CD14-positive monocyte (primary cell): ENCODE measurements around the gene MACROD2. TPM values are rescaled to one million over a fixed set of nuclear protein-coding genes. Genes with fewer than 3 reads are reported as not detected.

ENCODE experiments used
- DNase-seq, 3 donors: peaks; one replicate each; pipeline ENCODE4 v3.0.0-alpha.2; 2011 to 2022
- H2AFZ ChIP-seq: 2 replicates; pipeline ENCODE4 v1.6.0; 2012; ENCODE audit warnings: mild to moderate bottlenecking, low read depth, low read length, inconsistent platforms; ENCODE audit not compliant: insufficient read depth, poor library complexity, severe bottlenecking
- H3K27ac ChIP-seq, 2 donors: 1 replicate in 1 of 2; 2 replicates in 1 of 2; pipeline ENCODE4 v1.5.1; 2012 to 2013; ENCODE audit warnings: low read length in 2 of 2, control low read depth in 1 of 2, inconsistent platforms in 1 of 2, low read depth in 1 of 2, mild to moderate bottlenecking in 1 of 2
- H3K27me3 ChIP-seq, 2 donors: one replicate each; pipeline versions ENCODE4 v1.6.0 to v1.6.1; 2011 to 2013; ENCODE audit warnings: low read length in 2 of 2; ENCODE audit not compliant: control insufficient read depth in 2 of 2, insufficient read depth in 2 of 2
- H3K36me3 ChIP-seq, 2 donors: replicated peaks in 1 of 2; 1 replicate in 1 of 2; 2 replicates in 1 of 2; pipeline versions ENCODE4 v1.5.1 to v1.6.1; 2012 to 2013; ENCODE audit warnings: low read length in 2 of 2, control low read depth in 1 of 2, inconsistent platforms in 1 of 2, mild to moderate bottlenecking in 1 of 2; ENCODE audit not compliant: insufficient read depth in 2 of 2, control insufficient read depth in 1 of 2
- H3K4me1 ChIP-seq, 2 donors: 1 replicate in 1 of 2; 2 replicates in 1 of 2; pipeline versions ENCODE4 v1.5.1 to v1.6.1; 2012 to 2013; ENCODE audit warnings: low read length in 2 of 2, control low read depth in 1 of 2, inconsistent platforms in 1 of 2, mild to moderate bottlenecking in 1 of 2, moderate library complexity in 1 of 2; ENCODE audit not compliant: insufficient read depth in 2 of 2, control insufficient read depth in 1 of 2
- H3K4me2 ChIP-seq: replicated peaks from 2 replicates; pipeline ENCODE3; 2012; ENCODE audit warnings: low read length, moderate library complexity, mild to moderate bottlenecking; ENCODE audit not compliant: poor library complexity, severe bottlenecking; ENCODE audit errors: extremely low read depth
- H3K4me3 ChIP-seq, 3 experiments: fragments of 200-600 bp in 1 of 3; sonication (generic) in 1 of 3; replicated peaks in 1 of 3; 1 replicate in 2 of 3; 2 replicates in 1 of 3; pipeline ENCODE4 v1.5.1; 2011 to 2013; ENCODE audit warnings: low read length in 3 of 3, mild to moderate bottlenecking in 3 of 3, control low read depth in 2 of 3, low read depth in 2 of 3, inconsistent platforms in 1 of 3, moderate library complexity in 1 of 3
- H3K79me2 ChIP-seq: 2 replicates; pipeline ENCODE4 v1.6.0; 2012; ENCODE audit warnings: mild to moderate bottlenecking, control low read depth, inconsistent platforms, low read length, moderate library complexity; ENCODE audit not compliant: insufficient read depth
- H3K9ac ChIP-seq: 2 replicates; pipeline ENCODE4 v1.6.0; 2017; ENCODE audit warnings: low read length, mild to moderate bottlenecking; ENCODE audit not compliant: insufficient read depth, poor library complexity, severe bottlenecking
- H3K9me3 ChIP-seq, 2 donors: replicated peaks in 1 of 2; 1 replicate in 1 of 2; 2 replicates in 1 of 2; pipeline versions ENCODE4 v1.5.1 to v1.6.1; 2012 to 2013; ENCODE audit warnings: low read length in 2 of 2, control low read depth in 1 of 2; ENCODE audit not compliant: control insufficient read depth in 1 of 2, insufficient read depth in 1 of 2
- H4K20me1 ChIP-seq: 2 replicates; pipeline ENCODE4 v1.6.0; 2012; ENCODE audit warnings: mild to moderate bottlenecking, low read length, control low read depth, moderate library complexity; ENCODE audit not compliant: insufficient read depth
- H3K27ac Mint-ChIP-seq, 7 donors: one replicate each; pipeline ENCODE4 v1.8.0; 2020; ENCODE audit warnings: mild to moderate bottlenecking in 7 of 7, mixed read lengths in 7 of 7, moderate library complexity in 6 of 7, inconsistent platforms in 2 of 7
- H3K27me3 Mint-ChIP-seq, 3 donors: one replicate each; pipeline ENCODE4 v1.8.0; 2021 to 2022; ENCODE audit warnings: low read depth in 3 of 3, mild to moderate bottlenecking in 3 of 3, mixed read lengths in 3 of 3, moderate library complexity in 3 of 3, inconsistent platforms in 1 of 3
- H3K36me3 Mint-ChIP-seq, 2 donors: one replicate each; pipeline ENCODE4 v1.8.0; 2020; ENCODE audit warnings: mixed read lengths in 2 of 2, inconsistent platforms in 1 of 2, mild to moderate bottlenecking in 1 of 2
- H3K4me1 Mint-ChIP-seq: one replicate; pipeline ENCODE4 v1.8.0; 2020; ENCODE audit warnings: mild to moderate bottlenecking, mixed read lengths
- H3K4me3 Mint-ChIP-seq, 2 donors: one replicate each; pipeline ENCODE4 v1.8.0; 2020; ENCODE audit warnings: mild to moderate bottlenecking in 2 of 2, mixed read lengths in 2 of 2, moderate library complexity in 1 of 2
- H3K9me3 Mint-ChIP-seq, 7 donors: one replicate each; pipeline ENCODE4 v1.8.0; 2020 to 2022; ENCODE audit warnings: mixed read lengths in 7 of 7, mild to moderate bottlenecking in 6 of 7, moderate library complexity in 6 of 7, inconsistent platforms in 2 of 7
- CTCF ChIP-seq: fragments of 200-600 bp; IDR thresholded peaks from one replicate; pipeline ENCODE4 v1.8.0; 2022; ENCODE audit warnings: antibody characterized with exemption, mild to moderate bottlenecking
- WGBS: methylation state at CpG from one replicate; pipeline ENCODE4 v1.1.5; 2013; ENCODE audit warnings: missing lambda C conversion rate; ENCODE audit not compliant: insufficient coverage; 5-methylcytosine and 5-hydroxymethylcytosine counted together
- intact Hi-C, 2 donors: fragments of 100-400 bp; cut with micrococcal nuclease; formaldehyde crosslinking; loops; one replicate each; pipeline versions ENCODE4 v1.15.0 to v1.15.1; 2023
- polyA plus RNA-seq, 3 donors: library from polyadenylated mRNA; depleted of rRNA in 1 of 3; unstranded in 2 of 3; stranded (reverse) in 1 of 3; fragments of 300-500 nt in 2 of 3; fragments of >200 nt in 1 of 3; fragmentation: Illumina TruSeq in 2 of 3; gene quantifications; 1 replicate in 2 of 3; 2 replicates in 1 of 3; pipeline ENCODE4 v1.2.3, GENCODE V29; 2012 to 2021

Gene MACROD2
- polyA plus RNA-seq, 3 donors = 0.23 TPM; not detected in 2

DNA sequence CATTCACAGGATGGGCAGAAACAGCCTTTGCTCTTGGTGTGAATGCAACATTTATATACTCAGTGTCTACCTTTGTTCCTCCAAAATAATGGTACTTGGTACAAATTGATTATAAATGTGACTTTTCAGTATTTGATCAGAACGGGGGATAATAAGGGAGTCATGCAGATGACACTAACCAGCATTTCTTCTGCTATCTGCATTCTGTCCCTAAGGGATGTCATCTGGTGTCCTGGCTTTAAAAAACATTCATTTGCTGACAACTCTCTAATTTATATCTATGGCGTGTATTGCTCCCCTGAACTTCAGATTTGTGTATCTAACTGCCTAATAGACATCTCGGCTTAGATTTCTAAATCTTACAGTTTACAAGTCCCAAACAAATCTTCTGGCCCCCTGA lies 418.5 kb downstream of the MACROD2 start:
- H3K27ac ChIP-seq = no peak overlapping the region
- intact Hi-C loops = no loop called here
- Mint-ChIP-seq H3K4me3 (no peak overlapping the region), H3K4me1 (no peaks in the 10 kb centered on the region), H3K27ac (no peak overlapping the region), H3K36me3 (no peaks in the 10 kb centered on the region), H3K9me3 (peaks cover 0 to 8% (median 5%) of the 10 kb centered on the region in 7 donors), H3K27me3 (no peaks in the 10 kb centered on the region)
- WGBS = 85% methylated on average over 2 of the region's 3 CpGs
- no peak overlapping the region for H3K9ac ChIP-seq
- no peak overlapping the region for H2AFZ ChIP-seq
- H3K4me3 ChIP-seq = no peak overlapping the region
- no peaks in the 10 kb centered on the region for H3K27me3 ChIP-seq
- no peak for TF ChIP-seq CTCF
- no peak overlapping the region for H3K4me2 ChIP-seq
- no peak for DNase-seq
- H3K4me1 ChIP-seq = no peaks in the 10 kb centered on the region
- H3K79me2 ChIP-seq = no peaks in the 10 kb centered on the region
- no peaks in the 10 kb centered on the region for H4K20me1 ChIP-seq
- peaks cover 0 to 11% of the 10 kb centered on the region in 2 donors for H3K9me3 ChIP-seq
- H3K36me3 ChIP-seq = no peaks in the 10 kb centered on the region

- Histone ChIP-seq H2AFZ (no peak overlapping the region), H3K27me3 (no peaks in the 10 kb centered on the region), H3K79me2 (no peaks in the 10 kb centered on the region), H3K4me1 (no peaks in the 10 kb centered on the region), H3K4me2 (no peak overlapping the region), H3K4me3 (no peak overlapping the region), H3K9me3 (peaks cover 0 to 9% of the 10 kb centered on the region in 2 donors), H4K20me1 (no peaks in the 10 kb centered on the region), H3K9ac (no peak overlapping the region), H3K36me3 (no peaks in the 10 kb centered on the region), H3K27ac (no peak overlapping the region)
- intact Hi-C loops = no loop called here
- peaks cover 1 to 8% (median 4%) of the 10 kb centered on the region in 7 donors for H3K9me3 Mint-ChIP-seq
- H3K27me3 Mint-ChIP-seq = no peaks in the 10 kb centered on the region
- no peak overlapping the region for H3K4me3 Mint-ChIP-seq
- H3K27ac Mint-ChIP-seq = no peak overlapping the region
- no peak for TF ChIP-seq CTCF
- H3K36me3 Mint-ChIP-seq = no peaks in the 10 kb centered on the region
- 89% methylated on average over 2 of the region's 2 CpGs for WGBS
- no peaks in the 10 kb centered on the region for H3K4me1 Mint-ChIP-seq
- no peak for DNase-seq
Observed at GRCh38 chr20:14414560-14414959, 419.2 kb downstream of the MACROD2 start.
